ENCODE results near the gene PPARG. TPM values are rescaled to one million over a fixed set of nuclear protein-coding genes. Genes with fewer than 3 reads are reported as not detected.

Gene PPARG
- total and polyA plus RNA-seq, 2 of the 8 experiments (the other 6 are each of a cell fraction or from before 2014, with no cell fraction given), result 0.06 TPM; not detected in 1

GRCh38 chr3:12352253-12352652 is 63.4 kb downstream of the PPARG start:
- 84% methylated on average over 2 of the region's 2 CpGs; no CpG with 5 or more reads in 1 of the 2 experiments for WGBS, 2 experiments (ENCODE audit: extremely low coverage in 1 of 2, insufficient coverage in 1 of 2, insufficient read length in 1 of 2, insufficient replicate concordance in 2 of 2, low coverage in 1 of 2, low lambda C conversion rate in 2 of 2, missing lambda C conversion rate in 1 of 2)
- no peak overlapping the region for H4K91ac ChIP-seq (replicated peaks; ENCODE audit: insufficient read length, low read length)
- no peak overlapping the region for H2BK15ac ChIP-seq (ENCODE audit: low read length)
- no peak overlapping the region for H3K27ac ChIP-seq (ENCODE audit: low read depth, low read length)
- H3K4me2 ChIP-seq (ENCODE audit: insufficient read depth in 1 of 2, low read depth in 2 of 2, low read length in 2 of 2), result no peak overlapping the region
- H2BK5ac ChIP-seq (ENCODE audit: low read depth, low read length), result no peak overlapping the region
- H3K23me2 ChIP-seq (ENCODE audit: low read depth, low read length), result no peaks in the 10 kb centered on the region
- H3K9ac ChIP-seq (replicated peaks in 1 of 4; ENCODE audit: extremely low read depth in 1 of 4, low read depth in 3 of 4, low read length in 3 of 4), result no peak overlapping the region
- no peak overlapping the region for H3K18ac ChIP-seq (ENCODE audit: extremely low read depth, low read length)
- no peaks in the 10 kb centered on the region for H3K36me3 ChIP-seq (ENCODE audit: control insufficient read depth in 2 of 4, insufficient read depth in 4 of 4, low read length in 3 of 4)
- DNase-seq (ENCODE audit: low read depth in 1 of 2, low spot score in 2 of 2), result no peak
- no peak overlapping the region for H2BK20ac ChIP-seq (ENCODE audit: low read length)
- H3K9me3 ChIP-seq (ENCODE audit: insufficient read depth in 2 of 2, low read depth in 1 of 2, low read length in 1 of 2), result no peaks in the 10 kb centered on the region
- TF ChIP-seq GTF2F1 (IDR thresholded peaks at IDR 0.05; ENCODE audit: borderline replicate concordance, low read depth, low read length) (no peak), FOSL1 (IDR thresholded peaks at IDR 0.05; ENCODE audit: insufficient read depth, low read depth, low read length) (no peak), MAX (IDR thresholded peaks at IDR 0.05) (no peak), CHD1 (IDR thresholded peaks at IDR 0.05; ENCODE audit: low read depth, low read length) (no peak), RFX5 (IDR thresholded peaks at IDR 0.05; ENCODE audit: borderline replicate concordance, low read depth, low read length) (no peak), NANOG (IDR thresholded peaks at IDR 0.05; ENCODE audit: insufficient read depth, low read depth, low read length, poor library complexity, severe bottlenecking) (no peak), RNF2 (IDR thresholded peaks at IDR 0.05; ENCODE audit: borderline replicate concordance, low read depth, low read length, missing control alignments, poor library complexity, severe bottlenecking) (no peak)
- no peak overlapping the region for H2BK12ac ChIP-seq (ENCODE audit: low read depth, low read length)
- ChIA-PET POLR2A (ENCODE audit: partially characterized antibody) (no interaction called here), CTCF (ENCODE audit: partially characterized antibody) (interaction anchor here (0.5 to 1.2 kb wide), 4 partner anchors 23 to 128 kb away, joined by 3 to 5 read pairs (median 4); no protein-coding TSS in a partner anchor)
- no peak overlapping the region for H2AFZ ChIP-seq (ENCODE audit: low read length)
- no peak overlapping the region for H4K8ac ChIP-seq (ENCODE audit: extremely low read depth, insufficient read depth, low read length)
- H3K4ac ChIP-seq (replicated peaks; ENCODE audit: insufficient read length, low read depth, low read length), result no peak overlapping the region
- H3K27me3 ChIP-seq (replicated peaks in 1 of 4; ENCODE audit: control insufficient read depth in 3 of 4, extremely low read depth in 1 of 4, insufficient read depth in 3 of 4, low read length in 3 of 4), result no peaks in the 10 kb centered on the region
- no peak overlapping the region for H3K4me3 ChIP-seq (ENCODE audit: extremely low read depth in 1 of 4, insufficient read depth in 2 of 4, low read depth in 3 of 4, low read length in 4 of 4)
- H2BK120ac ChIP-seq (replicated peaks; ENCODE audit: low read depth, low read length), result no peak overlapping the region
- FAIRE-seq, result no peak
- H4K20me1 ChIP-seq (replicated peaks in 1 of 2; ENCODE audit: control insufficient read depth in 1 of 2, insufficient read depth in 2 of 2, low read length in 2 of 2), result no peaks in the 10 kb centered on the region
- H3K14ac ChIP-seq (ENCODE audit: insufficient read length), result no peak overlapping the region
- H2AK5ac ChIP-seq (ENCODE audit: low read depth, low read length), result no peak overlapping the region
- H3K79me2 ChIP-seq (ENCODE audit: control insufficient read depth in 1 of 2, insufficient read depth in 2 of 2, low read length in 2 of 2), result no peaks in the 10 kb centered on the region
- H3K23ac ChIP-seq (ENCODE audit: insufficient read length), result no peak overlapping the region
- H3K79me1 ChIP-seq (ENCODE audit: low read depth, low read length), result no peaks in the 10 kb centered on the region
- no peak overlapping the region for H4K5ac ChIP-seq (ENCODE audit: insufficient read length, low read depth, low read length)
- peaks cover 0 to 3% (median 0%) of the 10 kb centered on the region in 4 experiments; a peak in 1 of 7 replicates for H3K4me1 ChIP-seq (replicated peaks in 1 of 4; ENCODE audit: control insufficient read depth in 3 of 4, insufficient read depth in 4 of 4, low read length in 3 of 4)
- no peak overlapping the region for H3K56ac ChIP-seq (replicated peaks; ENCODE audit: insufficient read length, low read depth, low read length)
